GM12878 (cell line): Measurements from ENCODE around the gene ARPC5L. TPM values are rescaled to one million over a fixed set of nuclear protein-coding genes. Genes with fewer than 3 reads are reported as not detected.

Experiments
- BACH1 ChIP-seq: fragments of 450-650 bp; IDR thresholded peaks from 2 replicates; pipeline ENCODE4 v1.6.1; 2017; ENCODE audit warnings: mild to moderate bottlenecking, borderline replicate concordance
- BCL3 ChIP-seq: IDR thresholded peaks from 2 replicates; pipeline ENCODE4 v1.6.1; 2011; ENCODE audit warnings: borderline replicate concordance, low read depth, mild to moderate bottlenecking, moderate library complexity, low read length; ENCODE audit not compliant: insufficient read depth, poor library complexity, severe bottlenecking
- BHLHE40 ChIP-seq, 2 experiments: fragments of 450-650 bp in 1 of 2; IDR thresholded peaks; 2 replicates each; pipeline ENCODE4 v1.6.1; 2011 to 2017; ENCODE audit warnings: low read depth in 2 of 2, borderline replicate concordance in 1 of 2, improper control_type of control experiment in 1 of 2, low read length in 1 of 2, mild to moderate bottlenecking in 1 of 2
- DPF2 ChIP-seq: fragments of 450-650 bp; IDR thresholded peaks from 2 replicates; pipeline ENCODE4 v1.6.1; 2017; ENCODE audit warnings: mild to moderate bottlenecking
- IRF3 ChIP-seq: fragments of 450-650 bp; IDR thresholded peaks from 2 replicates; pipeline ENCODE4 v1.6.1; 2014; ENCODE audit warnings: mild to moderate bottlenecking
- MXI1 ChIP-seq: fragments of 150-350 bp; IDR thresholded peaks from 2 replicates; pipeline ENCODE4 v1.6.1; 2011; ENCODE audit warnings: low read depth, mild to moderate bottlenecking, inconsistent platforms, low read length, improper control_type of control experiment
- RCOR1 ChIP-seq: conservative IDR thresholded peaks from 2 replicates; pipeline ENCODE4 v1.6.1; 2012; ENCODE audit warnings: low read depth, low read length, improper control_type of control experiment
- RFX5 ChIP-seq: IDR thresholded peaks from 2 replicates; pipeline ENCODE4 v1.6.1; 2011; ENCODE audit warnings: low read depth, low read length, improper control_type of control experiment
- SMARCA5 ChIP-seq: fragments of 450-650 bp; IDR thresholded peaks from 2 replicates; pipeline ENCODE4 v1.6.1; 2017; ENCODE audit warnings: mild to moderate bottlenecking
- ZNF592 ChIP-seq: fragments of 450-650 bp; IDR thresholded peaks from 2 replicates; pipeline ENCODE4 v1.6.1; 2017; ENCODE audit warnings: mild to moderate bottlenecking, moderate library complexity
- polyA plus RNA-seq, 11 experiments: library from polyadenylated mRNA; depleted of rRNA in 4 of 11; unstranded in 6 of 11; stranded (reverse) in 5 of 11; fragments of >200 nt; fragmentation: Nextera tagmentation in 4 of 11; fragmentation: Illumina TruSeq in 1 of 11; extraction: Ambion mirVana in 4 of 11; extraction: Trizol in 1 of 11; gene quantifications; 1 replicate in 1 of 11; 2 replicates in 10 of 11; pipeline versions ENCODE4 v1.2.1 to v1.2.3, GENCODE V29; 2011 to 2016; ENCODE audit warnings: inconsistent platforms in 2 of 11, missing spikeins in 2 of 11, low read depth in 1 of 11
- total RNA-seq, 4 experiments: library from RNA; depleted of rRNA in 3 of 4; stranded (reverse); fragments of >200 nt in 3 of 4; fragmentation: Illumina TruSeq in 1 of 4; extraction: Trizol in 1 of 4; gene quantifications; 2 replicates each; pipeline versions ENCODE4 v1.2.1 to v1.2.3, GENCODE V29; 2013 to 2021
- TF ChIP-seq, protein P1 (sequence below), 3 experiments: IDR thresholded peaks in 2 of 3; conservative IDR thresholded peaks in 1 of 3; 2 replicates each; pipeline ENCODE4 v1.5.1; 2011; ENCODE audit warnings: low read depth in 3 of 3, low read length in 3 of 3, mild to moderate bottlenecking in 3 of 3, control low read depth in 2 of 3, moderate library complexity in 2 of 3, inconsistent platforms in 1 of 3, mixed read lengths in 1 of 3; ENCODE audit not compliant: control insufficient read depth in 2 of 3, insufficient read depth in 1 of 3; ENCODE audit errors: extremely low read depth in 1 of 3
- TF ChIP-seq, protein P2 (sequence below): fragments of 450-650 bp; IDR thresholded peaks from 2 replicates; pipeline ENCODE4 v1.6.1; 2016; ENCODE audit warnings: mild to moderate bottlenecking
- TF ChIP-seq, protein P3 (sequence below): fragments of 450-650 bp; IDR thresholded peaks from 2 replicates; pipeline ENCODE4 v1.6.1; 2016; ENCODE audit warnings: mild to moderate bottlenecking
- TF ChIP-seq, protein P4 (sequence below): fragments of 450-650 bp; conservative IDR thresholded peaks from 2 replicates; pipeline ENCODE4 v1.6.1; 2017; ENCODE audit warnings: mild to moderate bottlenecking, moderate library complexity

Gene ARPC5L
- total and polyA plus RNA-seq, 10 of the 15 experiments (the other 5 are each of a cell fraction or from before 2014, with no cell fraction given), result 42.3 to 207 (median 104) TPM

DNA sequence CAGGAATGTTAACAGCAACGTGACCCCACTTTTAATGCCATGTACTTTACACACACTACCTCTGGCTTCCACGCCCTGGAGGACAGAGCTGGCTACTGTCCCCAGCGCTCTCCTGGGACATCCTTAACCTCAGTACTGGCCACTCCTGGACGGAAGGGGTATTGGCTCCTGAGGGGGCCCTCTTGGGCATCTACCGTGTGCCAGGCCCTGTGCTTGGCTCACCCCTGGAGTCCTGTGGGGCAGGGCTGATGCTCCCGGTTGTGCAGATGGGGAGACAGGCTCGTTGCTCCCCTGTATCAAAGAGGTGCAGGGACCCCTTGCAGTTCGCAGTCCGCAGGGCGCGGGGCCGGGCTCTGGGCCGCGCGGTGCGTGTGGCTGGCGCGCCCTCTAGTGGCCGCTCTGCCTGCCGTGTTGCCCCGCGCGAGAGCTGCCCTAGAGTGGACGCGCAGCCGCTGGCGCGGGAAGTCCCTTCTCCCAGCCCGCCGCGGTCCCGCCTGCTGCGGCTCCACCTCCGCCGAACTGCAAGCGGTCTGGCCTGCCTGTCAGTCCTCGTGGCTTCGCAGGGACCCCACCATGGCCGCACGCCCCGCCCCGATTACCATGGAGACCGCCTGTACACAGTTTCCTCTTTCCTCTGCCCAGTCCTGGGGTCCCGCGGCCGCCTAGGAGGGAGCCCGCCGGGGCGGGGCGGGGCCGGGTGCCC is 8.9 kb upstream of the ARPC5L start, which contains the start of gene WDR38 (continued):
- peak; percentile 59 to 66; a peak in 2 of 4 replicates for TF ChIP-seq BHLHE40 (IDR thresholded peaks at IDR 0.05; ENCODE audit: borderline replicate concordance in 1 of 2, low read depth in 2 of 2, low read length in 1 of 2)
- TF ChIP-seq DPF2, result peak; percentile 65
- TF ChIP-seq, protein P1, sequence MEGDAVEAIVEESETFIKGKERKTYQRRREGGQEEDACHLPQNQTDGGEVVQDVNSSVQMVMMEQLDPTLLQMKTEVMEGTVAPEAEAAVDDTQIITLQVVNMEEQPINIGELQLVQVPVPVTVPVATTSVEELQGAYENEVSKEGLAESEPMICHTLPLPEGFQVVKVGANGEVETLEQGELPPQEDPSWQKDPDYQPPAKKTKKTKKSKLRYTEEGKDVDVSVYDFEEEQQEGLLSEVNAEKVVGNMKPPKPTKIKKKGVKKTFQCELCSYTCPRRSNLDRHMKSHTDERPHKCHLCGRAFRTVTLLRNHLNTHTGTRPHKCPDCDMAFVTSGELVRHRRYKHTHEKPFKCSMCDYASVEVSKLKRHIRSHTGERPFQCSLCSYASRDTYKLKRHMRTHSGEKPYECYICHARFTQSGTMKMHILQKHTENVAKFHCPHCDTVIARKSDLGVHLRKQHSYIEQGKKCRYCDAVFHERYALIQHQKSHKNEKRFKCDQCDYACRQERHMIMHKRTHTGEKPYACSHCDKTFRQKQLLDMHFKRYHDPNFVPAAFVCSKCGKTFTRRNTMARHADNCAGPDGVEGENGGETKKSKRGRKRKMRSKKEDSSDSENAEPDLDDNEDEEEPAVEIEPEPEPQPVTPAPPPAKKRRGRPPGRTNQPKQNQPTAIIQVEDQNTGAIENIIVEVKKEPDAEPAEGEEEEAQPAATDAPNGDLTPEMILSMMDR (IDR thresholded peaks at IDR 0.05 in 2 of 3, conservative IDR thresholded peaks at IDR 0.05 in 1 of 3; ENCODE audit: control insufficient read depth in 2 of 3, extremely low read depth in 1 of 3, insufficient read depth in 1 of 3, low read depth in 3 of 3, low read length in 3 of 3), result peak; percentile 82 to 98 (median 87)
- TF ChIP-seq, protein P2, sequence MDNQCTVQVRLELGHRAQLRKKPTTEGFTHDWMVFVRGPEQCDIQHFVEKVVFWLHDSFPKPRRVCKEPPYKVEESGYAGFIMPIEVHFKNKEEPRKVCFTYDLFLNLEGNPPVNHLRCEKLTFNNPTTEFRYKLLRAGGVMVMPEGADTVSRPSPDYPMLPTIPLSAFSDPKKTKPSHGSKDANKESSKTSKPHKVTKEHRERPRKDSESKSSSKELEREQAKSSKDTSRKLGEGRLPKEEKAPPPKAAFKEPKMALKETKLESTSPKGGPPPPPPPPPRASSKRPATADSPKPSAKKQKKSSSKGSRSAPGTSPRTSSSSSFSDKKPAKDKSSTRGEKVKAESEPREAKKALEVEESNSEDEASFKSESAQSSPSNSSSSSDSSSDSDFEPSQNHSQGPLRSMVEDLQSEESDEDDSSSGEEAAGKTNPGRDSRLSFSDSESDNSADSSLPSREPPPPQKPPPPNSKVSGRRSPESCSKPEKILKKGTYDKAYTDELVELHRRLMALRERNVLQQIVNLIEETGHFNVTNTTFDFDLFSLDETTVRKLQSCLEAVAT, result no peak
- TF ChIP-seq RFX5, result peak; percentile 37; the same call in 1 of the 2 replicates
- peak; percentile 74 for TF ChIP-seq MXI1
- TF ChIP-seq, protein P3, sequence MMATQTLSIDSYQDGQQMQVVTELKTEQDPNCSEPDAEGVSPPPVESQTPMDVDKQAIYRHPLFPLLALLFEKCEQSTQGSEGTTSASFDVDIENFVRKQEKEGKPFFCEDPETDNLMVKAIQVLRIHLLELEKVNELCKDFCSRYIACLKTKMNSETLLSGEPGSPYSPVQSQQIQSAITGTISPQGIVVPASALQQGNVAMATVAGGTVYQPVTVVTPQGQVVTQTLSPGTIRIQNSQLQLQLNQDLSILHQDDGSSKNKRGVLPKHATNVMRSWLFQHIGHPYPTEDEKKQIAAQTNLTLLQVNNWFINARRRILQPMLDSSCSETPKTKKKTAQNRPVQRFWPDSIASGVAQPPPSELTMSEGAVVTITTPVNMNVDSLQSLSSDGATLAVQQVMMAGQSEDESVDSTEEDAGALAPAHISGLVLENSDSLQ, result peak; percentile 91
- peak; percentile 99 for TF ChIP-seq SMARCA5
- peak; percentile 41; the same call in 1 of the 2 replicates for TF ChIP-seq RCOR1
- TF ChIP-seq IRF3, result no peak
- peak; percentile 81 for TF ChIP-seq BACH1
- TF ChIP-seq, protein P4, sequence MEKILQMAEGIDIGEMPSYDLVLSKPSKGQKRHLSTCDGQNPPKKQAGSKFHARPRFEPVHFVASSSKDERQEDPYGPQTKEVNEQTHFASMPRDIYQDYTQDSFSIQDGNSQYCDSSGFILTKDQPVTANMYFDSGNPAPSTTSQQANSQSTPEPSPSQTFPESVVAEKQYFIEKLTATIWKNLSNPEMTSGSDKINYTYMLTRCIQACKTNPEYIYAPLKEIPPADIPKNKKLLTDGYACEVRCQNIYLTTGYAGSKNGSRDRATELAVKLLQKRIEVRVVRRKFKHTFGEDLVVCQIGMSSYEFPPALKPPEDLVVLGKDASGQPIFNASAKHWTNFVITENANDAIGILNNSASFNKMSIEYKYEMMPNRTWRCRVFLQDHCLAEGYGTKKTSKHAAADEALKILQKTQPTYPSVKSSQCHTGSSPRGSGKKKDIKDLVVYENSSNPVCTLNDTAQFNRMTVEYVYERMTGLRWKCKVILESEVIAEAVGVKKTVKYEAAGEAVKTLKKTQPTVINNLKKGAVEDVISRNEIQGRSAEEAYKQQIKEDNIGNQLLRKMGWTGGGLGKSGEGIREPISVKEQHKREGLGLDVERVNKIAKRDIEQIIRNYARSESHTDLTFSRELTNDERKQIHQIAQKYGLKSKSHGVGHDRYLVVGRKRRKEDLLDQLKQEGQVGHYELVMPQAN, result peak; percentile 62
- no peak for TF ChIP-seq BCL3
- peak; percentile 82; the same call in 1 of the 2 replicates for TF ChIP-seq ZNF592
